ENCODE measurements around the gene PTPRD.

PTPRD gene

GRCh38 chr9:8576741-8577140 lies 2036.1 kb downstream of the PTPRD start:
- DNase-seq (ENCODE audit: low read depth in 2 of 2): no peak

DNA sequence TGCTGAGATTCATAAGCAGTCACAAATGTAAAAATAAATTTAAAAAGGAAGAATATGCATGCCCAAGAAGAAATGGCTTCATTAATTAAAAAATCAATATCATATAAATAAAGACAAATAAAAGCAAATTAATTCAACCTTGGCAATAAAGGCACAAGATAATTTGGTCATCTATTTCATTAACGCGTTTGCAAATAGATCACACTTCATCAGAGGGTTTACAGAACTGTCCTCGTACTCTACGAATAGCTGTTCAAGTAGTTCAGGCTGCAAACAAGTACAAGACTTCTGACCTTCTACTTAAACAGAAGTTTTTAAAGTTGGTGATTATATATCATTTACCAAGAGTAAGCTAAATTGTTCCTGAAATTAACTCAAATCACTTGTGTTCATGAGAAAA lies 2038.0 kb downstream of the PTPRD start:
- DNase-seq (ENCODE audit: low read depth in 2 of 2): no peak

GRCh38 chr9:8572209-8572608 lies 2040.6 kb downstream of the PTPRD start:
- DNase-seq (ENCODE audit: low read depth in 2 of 2): no peak

GRCh38 chr9:8571643-8572042 lies 2041.2 kb downstream of the PTPRD start:
- DNase-seq (ENCODE audit: low read depth in 2 of 2): no peak

DNA sequence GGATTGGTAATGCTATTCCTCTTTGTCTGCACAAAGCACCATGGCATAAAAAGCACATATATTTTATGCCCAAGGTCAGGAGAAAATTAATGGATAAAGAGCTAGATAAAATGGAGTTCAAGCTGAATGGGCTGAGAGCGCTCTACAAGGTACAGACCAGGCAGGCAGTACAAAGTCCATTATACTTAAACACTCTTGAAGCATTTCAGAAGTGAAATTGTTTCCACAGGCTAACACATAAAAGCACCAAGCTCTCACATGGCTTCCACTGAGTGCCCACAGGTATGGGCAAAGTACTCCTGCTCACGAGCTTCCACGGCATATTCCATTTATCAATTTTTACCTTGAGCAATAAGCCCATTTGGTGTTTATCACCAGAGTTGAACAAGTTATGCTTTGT lies 2042.0 kb downstream of the PTPRD start:
- no peak for DNase-seq (ENCODE audit: low read depth in 2 of 2)

- DNase-seq (ENCODE audit: low read depth in 2 of 2): no peak
These were observed 2043.0 kb downstream of the PTPRD start for GRCh38 chr9:8569823-8570222.

DNA sequence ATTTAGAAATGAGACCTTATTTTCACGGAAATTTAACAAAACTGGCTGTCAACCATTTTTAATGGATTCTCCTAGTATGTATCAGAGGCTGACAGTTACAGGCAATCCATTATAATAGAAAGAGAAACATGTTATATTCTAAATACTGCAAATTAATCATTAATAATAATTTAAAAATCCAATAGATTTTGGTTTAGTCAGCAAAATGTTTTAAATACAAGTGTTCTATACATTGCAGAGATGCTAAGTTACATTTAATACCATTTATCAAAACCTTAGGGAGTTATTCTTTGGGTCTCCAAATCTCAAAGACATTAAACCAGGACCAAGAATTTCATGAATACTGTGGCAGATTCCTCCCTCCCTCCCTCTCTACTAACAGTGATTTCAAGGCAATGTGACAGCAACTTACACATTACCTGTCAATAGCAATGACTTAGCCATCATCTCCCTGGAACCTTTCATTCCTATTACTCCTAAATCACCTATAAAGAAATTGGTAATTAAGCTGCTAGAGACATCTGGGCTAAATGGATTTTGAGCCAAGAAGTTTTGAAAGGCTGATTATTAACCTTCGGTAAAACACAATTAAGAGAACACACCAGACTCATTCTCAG lies 2044.7 kb downstream of the PTPRD start:
- DNase-seq (ENCODE audit: low read depth in 2 of 2): no peak

GRCh38 chr9:8564960-8565359 lies 2047.8 kb downstream of the PTPRD start:
- DNase-seq (ENCODE audit: low read depth in 2 of 2): no peak

- DNase-seq (ENCODE audit: low read depth in 2 of 2): no peak
These were observed 2052.0 kb downstream of the PTPRD start for GRCh38 chr9:8560560-8561525.

DNA sequence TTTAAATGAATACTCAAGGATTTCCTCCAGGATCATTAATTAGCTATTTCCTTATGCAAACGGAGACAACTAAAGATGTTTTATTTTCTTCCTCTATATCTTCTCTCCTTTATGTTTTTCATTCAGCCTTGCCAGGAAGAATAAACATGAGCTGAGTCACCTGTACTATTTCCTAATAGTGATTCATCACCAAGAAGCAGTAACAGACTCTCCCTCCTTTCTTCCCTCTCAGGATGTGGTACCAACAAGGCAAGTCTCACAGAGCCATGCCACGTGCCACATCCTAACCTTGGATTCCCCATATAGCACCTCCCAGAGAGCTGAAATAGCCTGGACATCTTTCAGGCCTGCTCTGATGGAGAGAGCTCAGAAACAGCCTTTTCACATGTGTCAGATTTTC lies 2054.6 kb downstream of the PTPRD start:
- DNase-seq (ENCODE audit: low read depth in 2 of 2): no peak

DNA sequence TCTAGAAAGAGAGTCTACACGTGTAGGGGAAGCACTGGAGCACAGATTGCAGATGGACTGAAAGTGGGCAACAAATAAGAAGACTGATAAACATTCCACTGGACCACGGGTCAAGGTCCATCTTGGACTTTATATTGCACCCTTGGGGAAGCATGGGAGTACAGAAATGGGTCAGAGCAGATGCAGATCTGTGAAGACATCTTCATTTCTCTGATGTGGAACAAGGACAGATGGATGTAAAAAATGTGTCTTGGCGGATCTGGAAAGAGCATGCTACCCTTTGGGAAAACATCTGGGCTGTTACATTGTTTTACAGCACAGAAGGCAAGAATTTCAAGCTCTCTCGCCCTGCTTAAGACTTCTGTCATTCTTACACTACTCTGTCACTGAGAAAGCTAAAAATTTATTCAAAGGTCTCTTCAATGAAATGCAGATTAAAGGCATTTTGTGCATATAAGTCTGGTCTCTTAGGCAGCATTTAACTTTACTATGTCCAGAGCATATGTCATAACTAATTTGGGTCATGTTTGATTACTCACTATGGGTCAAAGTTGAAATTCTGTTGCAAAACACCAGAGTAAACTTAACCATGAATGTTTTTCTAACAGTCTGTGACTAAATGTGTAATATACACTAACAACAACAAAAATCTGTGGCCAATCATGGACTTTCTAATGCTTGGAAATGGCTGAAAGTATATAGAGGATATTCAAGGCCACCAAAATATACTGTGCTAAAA lies 2056.9 kb downstream of the PTPRD start:
- DNase-seq (ENCODE audit: low read depth in 2 of 2): no peak

- no peak for DNase-seq (ENCODE audit: low read depth in 2 of 2)
These were observed 2059.4 kb downstream of the PTPRD start for GRCh38 chr9:8553444-8553843.

- no peak for DNase-seq (ENCODE audit: low read depth in 2 of 2)
These were observed 2060.1 kb downstream of the PTPRD start for GRCh38 chr9:8552732-8553131.

DNA sequence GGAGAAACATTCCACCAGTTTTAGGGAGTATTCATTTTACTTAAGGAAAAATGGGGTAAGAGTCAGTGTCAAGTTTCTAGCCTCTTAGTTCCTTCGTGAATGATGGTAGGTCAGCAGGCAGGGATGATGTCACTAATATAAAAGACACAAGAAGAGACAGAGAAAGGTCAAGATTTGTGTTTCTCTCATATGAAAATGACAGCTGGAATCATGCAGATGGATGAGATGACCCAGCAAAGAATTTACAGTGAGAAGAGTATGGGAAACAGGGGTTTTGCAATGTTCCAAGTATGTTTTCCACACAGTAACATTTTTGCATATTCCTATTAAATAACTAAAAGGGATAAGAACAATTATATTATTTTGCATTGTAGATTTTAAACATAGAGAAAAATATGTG lies 2063.6 kb downstream of the PTPRD start:
- no peak for DNase-seq (ENCODE audit: low read depth in 2 of 2)

GRCh38 chr9:8543219-8543618 lies 2069.6 kb downstream of the PTPRD start:
- no peak for DNase-seq (ENCODE audit: low read depth in 2 of 2)

DNA sequence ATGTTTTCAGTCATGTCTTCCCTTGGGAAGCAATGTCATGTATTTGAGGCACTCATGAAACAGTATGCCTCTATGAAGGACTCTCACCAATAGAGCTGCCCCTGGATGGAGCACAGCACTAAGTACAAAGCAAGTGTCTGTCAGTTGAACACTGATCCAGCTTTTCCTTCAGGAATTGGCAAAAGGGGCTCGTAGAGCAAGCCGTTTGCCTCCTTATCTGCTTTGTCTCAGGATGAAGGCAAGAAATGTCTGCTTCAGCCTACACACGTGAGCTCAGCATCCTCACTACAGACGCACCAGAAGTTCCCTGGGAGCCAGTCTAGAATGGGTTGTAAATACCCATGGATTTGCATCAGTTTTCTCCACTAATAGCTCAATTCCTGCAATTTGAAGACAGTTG lies 2070.3 kb downstream of the PTPRD start:
- no peak for DNase-seq (ENCODE audit: low read depth in 2 of 2)

DNA sequence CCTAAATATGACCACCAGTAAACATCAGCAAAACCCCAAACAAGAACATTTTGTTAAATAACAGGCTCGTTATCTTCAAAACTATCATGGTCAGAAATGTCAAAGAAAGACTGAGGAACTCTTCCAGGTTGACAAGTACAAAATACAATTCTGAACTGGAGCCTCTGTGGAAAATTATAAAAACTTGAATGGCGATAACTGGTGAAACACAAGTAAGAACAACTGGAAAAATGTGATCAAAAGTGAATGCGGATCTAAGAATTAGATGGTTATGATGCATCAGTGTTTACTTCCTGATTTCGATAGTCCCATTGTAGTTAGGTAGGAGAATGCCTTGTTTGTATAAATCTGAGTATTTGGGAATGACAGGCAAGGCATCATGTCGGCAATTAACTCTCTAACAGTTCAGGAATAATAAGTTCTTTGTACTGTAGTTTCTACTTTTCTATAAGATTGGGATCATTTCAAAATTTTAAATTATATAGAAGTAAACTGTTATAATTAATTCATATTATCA lies 2073.1 kb downstream of the PTPRD start:
- DNase-seq (ENCODE audit: low read depth in 2 of 2): no peak

- DNase-seq (ENCODE audit: low read depth in 2 of 2): no peak
These were observed 2076.0 kb downstream of the PTPRD start for GRCh38 chr9:8536845-8537244.

- DNase-seq (ENCODE audit: low read depth in 2 of 2): no peak
These were observed 2078.0 kb downstream of the PTPRD start for GRCh38 chr9:8534828-8535227.

DNA sequence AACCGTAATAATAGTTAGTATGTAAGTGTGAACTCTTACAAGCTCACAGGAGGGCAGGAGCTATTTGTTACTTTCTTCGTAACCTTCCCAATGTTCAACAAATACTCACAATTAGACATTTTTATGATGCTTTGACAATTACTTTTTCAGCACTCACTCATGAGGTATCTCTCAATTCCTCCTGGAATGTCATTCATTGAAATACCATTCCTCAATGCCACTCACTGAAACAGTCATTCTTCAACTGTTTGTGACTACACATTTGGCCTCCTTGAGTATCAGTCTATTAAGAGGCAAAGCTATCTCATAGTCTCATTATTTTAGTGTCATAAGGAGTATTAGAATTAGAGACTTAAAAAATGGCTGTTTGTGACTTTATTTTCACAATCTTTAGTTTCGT lies 2079.1 kb downstream of the PTPRD start:
- DNase-seq (ENCODE audit: low read depth in 2 of 2): no peak

DNA sequence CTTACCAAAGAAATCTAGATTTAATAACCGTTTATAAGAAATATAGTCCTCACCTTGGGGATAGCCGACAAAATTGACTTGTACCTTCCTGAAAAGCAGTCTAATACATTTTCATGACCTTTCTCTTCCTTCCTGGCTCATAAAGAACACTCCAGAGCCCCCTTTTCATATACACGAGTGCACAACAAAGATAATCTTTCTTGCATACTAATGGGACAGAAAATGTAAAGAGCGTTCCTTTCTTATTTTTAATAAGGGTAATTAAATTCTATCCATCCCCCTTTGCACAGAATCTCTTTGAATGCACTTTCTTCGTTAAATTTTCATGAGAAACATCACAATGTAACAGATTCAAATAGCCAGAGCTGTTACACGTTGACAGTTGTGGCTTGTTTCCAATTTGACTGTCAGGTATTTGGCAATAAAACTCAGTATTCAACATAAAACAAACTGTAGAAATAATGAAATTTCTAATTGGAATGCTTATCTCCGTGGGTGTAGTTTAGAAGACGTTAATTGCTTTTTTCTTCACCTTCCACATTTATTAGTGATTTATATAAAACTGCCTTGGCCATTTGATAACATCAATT lies 2080.9 kb downstream of the PTPRD start:
- no peak for DNase-seq (ENCODE audit: low read depth in 2 of 2)

DNA sequence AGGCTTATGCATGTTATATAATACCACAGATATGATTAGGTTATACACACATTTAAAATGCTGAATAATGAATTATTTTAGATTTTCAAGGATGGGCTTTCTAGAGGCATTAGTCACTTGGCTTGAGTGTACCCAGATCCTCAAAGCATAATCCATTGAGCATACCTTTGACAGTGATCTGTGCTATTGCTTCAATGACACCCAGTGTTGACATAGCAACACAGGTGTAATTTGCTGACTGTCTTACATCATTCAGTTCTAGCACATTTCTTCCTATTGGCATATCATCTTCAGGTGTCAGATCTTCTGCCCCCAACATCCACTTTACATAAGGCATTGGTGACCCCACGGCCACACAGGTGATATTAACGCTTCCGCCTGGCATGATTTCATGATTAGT lies 2091.7 kb downstream of the PTPRD start:
- DNase-seq (ENCODE audit: low read depth in 2 of 2): no peak

Data from stimulated activated CD8-positive, alpha-beta memory T cell treated with anti-CD3 and anti-CD28 coated beads, Interleukin-15, amount 100 ng/mL, for 4 hours (primary cell).